A549 treated with CpdA at 1 μM for 4 hours (cell line): Measurements from ENCODE around the gene EFHD1. TPM values are rescaled to one million over a fixed set of nuclear protein-coding genes. Genes with fewer than 3 reads are reported as not detected.

Experiments
- total RNA-seq: library from RNA; stranded (reverse); fragments of 200-300 nt; extraction: Qiagen RNA extraction; gene quantifications from 5 replicates; pipeline ENCODE4 v1.2.3, GENCODE V29; 2022; ENCODE audit warnings: low read depth

EFHD1 gene
- 1.6 to 2.4 TPM (median 2.3 TPM) in 5 replicates for total RNA-seq

GRCh38 chr2:232633413-232634205, at the start of gene EFHD1:
TSS of gene EFHD1 (plus strand) at chr2:232633604. CDS start at chr2:232633705, 101 bp downstream.

GRCh38 chr2:232697059-232697806, 63.8 kb downstream of the EFHD1 start, which contains the start of gene GIGYF2:
TSS of gene GIGYF2 (plus strand) at chr2:232697331. CDS start at chr2:232735198, 37,867 bp downstream.

Other genes starting within 250 kb of the EFHD1 start
- 0.06 to 0.23 TPM (median 0.12 TPM) in 4 of 5 replicates, not detected in the other for gene ALPG, start 226.8 kb upstream of the EFHD1 start, total RNA-seq
- gene ALPI, start 177.5 kb upstream of the EFHD1 start, total RNA-seq = not detected in 5 replicates
- gene ECEL1, start 145.8 kb upstream of the EFHD1 start, total RNA-seq = 0.07 to 0.37 TPM (median 0.10 TPM) in 4 of 5 replicates, not detected in the other
- gene PRSS56, start 113.2 kb upstream of the EFHD1 start, total RNA-seq = 0.08 to 0.20 TPM (median 0.14 TPM) in 4 of 5 replicates, not detected in the other
- not detected in 5 replicates for gene CHRND, start 107.4 kb upstream of the EFHD1 start, total RNA-seq
- gene CHRNG, start 93.9 kb upstream of the EFHD1 start, total RNA-seq = not detected in 5 replicates
- 4.6 to 5.1 TPM (median 4.9 TPM) in 5 replicates for gene TIGD1, start 83.0 kb upstream of the EFHD1 start, total RNA-seq
- gene EIF4E2, start 82.9 kb upstream of the EFHD1 start, total RNA-seq = 89.4 to 249 TPM (median 97.4 TPM) in 5 replicates
- 23.9 to 31.4 TPM (median 28.4 TPM) in 5 replicates for gene GIGYF2, start 63.7 kb downstream of the EFHD1 start, total RNA-seq
- not detected in 5 replicates for gene KCNJ13, start 143.0 kb downstream of the EFHD1 start, total RNA-seq
- gene SNORC, start 236.7 kb downstream of the EFHD1 start, total RNA-seq = 4.5 to 13.2 TPM (median 10.4 TPM) in 5 replicates